ENCODE results near the gene PMVK. TPM values are rescaled to one million over a fixed set of nuclear protein-coding genes. Genes with fewer than 3 reads are reported as not detected.

The PMVK gene
- total and polyA plus RNA-seq, 4 donors, result 9.7 to 37.3 (median 18.6) TPM

DNA sequence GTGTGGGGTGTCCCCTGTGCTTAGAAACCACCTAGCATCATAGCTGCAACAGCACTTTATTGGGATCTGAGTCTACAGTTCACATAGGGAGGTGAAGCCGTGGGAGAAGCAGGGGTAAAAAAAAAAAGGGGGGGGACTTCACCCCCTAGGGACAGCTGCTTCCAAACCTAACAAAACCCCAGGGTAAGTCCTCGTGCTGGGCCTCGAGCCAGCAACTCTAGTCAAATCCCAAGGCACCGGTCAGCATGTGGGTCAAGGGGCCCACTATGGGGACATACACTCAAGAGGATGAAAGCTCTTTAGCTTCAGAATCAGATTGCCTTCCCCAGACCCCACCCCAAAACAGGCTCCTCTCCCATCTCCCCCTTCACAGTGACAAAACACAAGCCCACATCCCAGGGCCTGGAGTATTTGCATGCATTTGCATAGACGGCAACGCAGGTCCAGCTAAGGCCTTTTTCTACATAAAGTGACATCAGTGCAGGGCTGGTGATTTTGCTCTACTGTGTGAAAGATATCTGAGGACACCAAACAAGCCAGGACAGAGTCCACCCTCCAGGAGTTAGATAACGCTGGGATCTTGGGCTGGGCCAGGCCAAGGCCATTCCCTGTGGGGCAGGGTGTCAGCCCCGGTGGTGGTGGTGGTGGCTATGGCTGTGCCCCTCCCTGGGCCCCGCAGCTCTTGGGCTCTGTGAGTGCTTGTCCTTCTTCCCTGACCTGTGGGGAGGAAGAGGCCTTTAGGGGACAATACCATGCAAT lies 8.1 kb upstream of the PMVK start (continued):
- TF ChIP-seq, protein P1, sequence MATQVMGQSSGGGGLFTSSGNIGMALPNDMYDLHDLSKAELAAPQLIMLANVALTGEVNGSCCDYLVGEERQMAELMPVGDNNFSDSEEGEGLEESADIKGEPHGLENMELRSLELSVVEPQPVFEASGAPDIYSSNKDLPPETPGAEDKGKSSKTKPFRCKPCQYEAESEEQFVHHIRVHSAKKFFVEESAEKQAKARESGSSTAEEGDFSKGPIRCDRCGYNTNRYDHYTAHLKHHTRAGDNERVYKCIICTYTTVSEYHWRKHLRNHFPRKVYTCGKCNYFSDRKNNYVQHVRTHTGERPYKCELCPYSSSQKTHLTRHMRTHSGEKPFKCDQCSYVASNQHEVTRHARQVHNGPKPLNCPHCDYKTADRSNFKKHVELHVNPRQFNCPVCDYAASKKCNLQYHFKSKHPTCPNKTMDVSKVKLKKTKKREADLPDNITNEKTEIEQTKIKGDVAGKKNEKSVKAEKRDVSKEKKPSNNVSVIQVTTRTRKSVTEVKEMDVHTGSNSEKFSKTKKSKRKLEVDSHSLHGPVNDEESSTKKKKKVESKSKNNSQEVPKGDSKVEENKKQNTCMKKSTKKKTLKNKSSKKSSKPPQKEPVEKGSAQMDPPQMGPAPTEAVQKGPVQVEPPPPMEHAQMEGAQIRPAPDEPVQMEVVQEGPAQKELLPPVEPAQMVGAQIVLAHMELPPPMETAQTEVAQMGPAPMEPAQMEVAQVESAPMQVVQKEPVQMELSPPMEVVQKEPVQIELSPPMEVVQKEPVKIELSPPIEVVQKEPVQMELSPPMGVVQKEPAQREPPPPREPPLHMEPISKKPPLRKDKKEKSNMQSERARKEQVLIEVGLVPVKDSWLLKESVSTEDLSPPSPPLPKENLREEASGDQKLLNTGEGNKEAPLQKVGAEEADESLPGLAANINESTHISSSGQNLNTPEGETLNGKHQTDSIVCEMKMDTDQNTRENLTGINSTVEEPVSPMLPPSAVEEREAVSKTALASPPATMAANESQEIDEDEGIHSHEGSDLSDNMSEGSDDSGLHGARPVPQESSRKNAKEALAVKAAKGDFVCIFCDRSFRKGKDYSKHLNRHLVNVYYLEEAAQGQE (IDR thresholded peaks at IDR 0.05), result peak; percentile 47
- TF ChIP-seq SP1 (IDR thresholded peaks at IDR 0.05) (peak; percentile 85), FOXA1 (IDR thresholded peaks at IDR 0.05) (no peak), EGR1 (IDR thresholded peaks at IDR 0.05; ENCODE audit: low read depth in 2 of 2) (no peak)

DNA sequence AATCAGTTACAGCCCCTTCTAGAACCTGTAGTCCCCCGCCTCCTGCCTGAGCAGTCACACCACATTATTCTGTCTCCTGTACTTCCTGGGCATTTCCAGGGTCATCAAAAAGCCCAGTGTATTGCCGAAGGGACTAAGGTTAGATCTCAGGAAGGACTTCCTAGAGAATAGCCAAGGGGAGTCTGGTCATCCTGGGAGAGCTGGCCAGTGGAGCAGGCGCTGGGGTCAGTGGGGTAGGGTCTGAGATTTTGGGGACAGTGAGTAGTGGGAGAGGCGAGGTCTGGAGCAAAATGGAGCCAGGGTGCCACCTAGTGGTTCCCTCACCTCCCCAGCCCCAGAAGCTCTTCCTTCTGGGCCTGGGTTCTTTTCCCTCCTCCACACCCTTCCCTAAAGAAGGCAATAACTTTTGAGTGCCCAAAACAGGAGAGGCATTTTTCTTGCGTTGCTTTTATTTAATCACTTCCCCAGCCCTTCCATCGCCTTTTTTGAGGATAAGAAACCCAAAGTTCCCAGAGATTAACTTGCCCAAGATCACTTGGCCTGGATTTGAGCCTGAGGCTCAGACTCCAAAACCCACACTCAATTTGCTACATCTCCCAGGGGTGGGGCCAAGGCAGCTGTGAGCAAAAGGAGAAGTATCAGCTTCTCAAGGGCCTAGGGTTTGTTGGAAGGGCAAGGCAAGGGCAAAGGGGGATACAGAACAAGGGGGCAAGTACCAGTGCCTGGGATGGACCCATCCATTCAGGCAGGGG lies 7.3 kb upstream of the PMVK start:
- Histone ChIP-seq H3K9me3 (ENCODE audit: control insufficient read depth in 4 of 4, low read length in 3 of 4) (no peaks in the 10 kb centered on the region), H3K36me3 (ENCODE audit: control insufficient read depth in 4 of 4, insufficient read depth in 3 of 4, low read depth in 1 of 4, low read length in 3 of 4) (peaks cover 0 to 13% (median 1%) of the 10 kb centered on the region in 4 donors), H3K27me3 (ENCODE audit: control insufficient read depth in 4 of 4, insufficient read depth in 4 of 4, low read length in 3 of 4) (no peaks in the 10 kb centered on the region), H3K4me3 (ENCODE audit: low read depth in 1 of 3, low read length in 3 of 3) (no peak overlapping the region), H3K9ac (ENCODE audit: low read depth in 1 of 2, low read length in 2 of 2) (peak overlapping the region; percentile 51 to 78), H3K27ac (ENCODE audit: low read depth in 1 of 2, low read length in 2 of 2) (peak overlapping the region; percentile 60 to 73), H3K4me1 (ENCODE audit: control insufficient read depth in 4 of 4, insufficient read depth in 4 of 4, low read length in 3 of 4) (peaks cover 6 to 46% (median 23%) of the 10 kb centered on the region in 4 donors)
- peak; percentile 56 for DNase-seq (ENCODE audit: low spot score)
- TF ChIP-seq, protein P2, sequence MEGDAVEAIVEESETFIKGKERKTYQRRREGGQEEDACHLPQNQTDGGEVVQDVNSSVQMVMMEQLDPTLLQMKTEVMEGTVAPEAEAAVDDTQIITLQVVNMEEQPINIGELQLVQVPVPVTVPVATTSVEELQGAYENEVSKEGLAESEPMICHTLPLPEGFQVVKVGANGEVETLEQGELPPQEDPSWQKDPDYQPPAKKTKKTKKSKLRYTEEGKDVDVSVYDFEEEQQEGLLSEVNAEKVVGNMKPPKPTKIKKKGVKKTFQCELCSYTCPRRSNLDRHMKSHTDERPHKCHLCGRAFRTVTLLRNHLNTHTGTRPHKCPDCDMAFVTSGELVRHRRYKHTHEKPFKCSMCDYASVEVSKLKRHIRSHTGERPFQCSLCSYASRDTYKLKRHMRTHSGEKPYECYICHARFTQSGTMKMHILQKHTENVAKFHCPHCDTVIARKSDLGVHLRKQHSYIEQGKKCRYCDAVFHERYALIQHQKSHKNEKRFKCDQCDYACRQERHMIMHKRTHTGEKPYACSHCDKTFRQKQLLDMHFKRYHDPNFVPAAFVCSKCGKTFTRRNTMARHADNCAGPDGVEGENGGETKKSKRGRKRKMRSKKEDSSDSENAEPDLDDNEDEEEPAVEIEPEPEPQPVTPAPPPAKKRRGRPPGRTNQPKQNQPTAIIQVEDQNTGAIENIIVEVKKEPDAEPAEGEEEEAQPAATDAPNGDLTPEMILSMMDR (IDR thresholded peaks at IDR 0.05; ENCODE audit: low read depth, low read length, missing input control), result peak; percentile 67
- TF ChIP-seq RXRA (IDR thresholded peaks at IDR 0.05) (no peak), RAD21 (IDR thresholded peaks at IDR 0.05) (peak; percentile 80 to 82)
- 50% methylated on average over 6 of the region's 6 CpGs for WGBS

DNA sequence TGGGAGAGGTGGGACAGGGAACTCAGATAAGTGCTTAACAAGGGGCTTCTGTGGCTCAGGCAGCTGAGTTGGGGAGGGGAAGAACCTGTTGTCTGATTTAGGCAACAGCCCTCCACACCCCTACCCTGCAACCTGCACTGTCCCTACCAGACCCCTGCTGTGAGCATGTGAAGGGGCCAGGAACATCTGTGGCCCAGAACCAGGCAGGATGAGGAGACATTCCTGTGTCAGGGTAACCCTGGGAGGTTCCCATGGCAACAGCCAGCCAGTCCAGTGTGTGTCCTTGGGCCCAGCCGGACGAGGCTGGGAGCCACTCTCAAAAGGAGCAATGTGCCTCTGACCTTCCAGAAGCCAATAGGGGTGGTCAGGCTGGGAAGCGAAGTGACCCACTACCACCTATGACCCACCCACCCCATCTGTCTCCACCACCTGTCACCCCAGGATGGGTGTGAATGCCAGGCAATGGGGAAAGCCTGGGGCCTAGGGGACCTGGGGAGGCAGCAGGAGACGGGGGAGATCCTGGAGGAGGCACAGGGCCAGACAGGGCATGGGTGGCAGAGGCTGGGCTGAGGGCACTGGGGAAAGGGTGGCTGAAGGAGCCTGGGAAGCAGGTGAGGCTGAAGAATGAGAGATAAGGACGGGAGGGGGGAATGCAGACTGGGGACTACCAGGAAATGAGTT lies 5.0 kb upstream of the PMVK start:
- Histone ChIP-seq H3K4me3 (ENCODE audit: low read depth in 1 of 3, low read length in 3 of 3) (no peak overlapping the region), H3K9ac (ENCODE audit: low read depth in 1 of 2, low read length in 2 of 2) (no peak overlapping the region), H3K27ac (ENCODE audit: low read depth in 1 of 2, low read length in 2 of 2) (no peak overlapping the region), H3K27me3 (ENCODE audit: control insufficient read depth in 4 of 4, insufficient read depth in 4 of 4, low read length in 3 of 4) (no peaks in the 10 kb centered on the region), H3K4me1 (ENCODE audit: control insufficient read depth in 4 of 4, insufficient read depth in 4 of 4, low read length in 3 of 4) (peaks cover 6 to 55% (median 31%) of the 10 kb centered on the region in 4 donors), H3K36me3 (ENCODE audit: control insufficient read depth in 4 of 4, insufficient read depth in 3 of 4, low read depth in 1 of 4, low read length in 3 of 4) (no peaks in the 10 kb centered on the region), H3K9me3 (ENCODE audit: control insufficient read depth in 4 of 4, low read length in 3 of 4) (no peaks in the 10 kb centered on the region)
- TF ChIP-seq YY1 (IDR thresholded peaks at IDR 0.05) (no peak), FOXA1 (IDR thresholded peaks at IDR 0.05) (no peak), RXRA (IDR thresholded peaks at IDR 0.05) (no peak)
- TF ChIP-seq, protein P3, sequence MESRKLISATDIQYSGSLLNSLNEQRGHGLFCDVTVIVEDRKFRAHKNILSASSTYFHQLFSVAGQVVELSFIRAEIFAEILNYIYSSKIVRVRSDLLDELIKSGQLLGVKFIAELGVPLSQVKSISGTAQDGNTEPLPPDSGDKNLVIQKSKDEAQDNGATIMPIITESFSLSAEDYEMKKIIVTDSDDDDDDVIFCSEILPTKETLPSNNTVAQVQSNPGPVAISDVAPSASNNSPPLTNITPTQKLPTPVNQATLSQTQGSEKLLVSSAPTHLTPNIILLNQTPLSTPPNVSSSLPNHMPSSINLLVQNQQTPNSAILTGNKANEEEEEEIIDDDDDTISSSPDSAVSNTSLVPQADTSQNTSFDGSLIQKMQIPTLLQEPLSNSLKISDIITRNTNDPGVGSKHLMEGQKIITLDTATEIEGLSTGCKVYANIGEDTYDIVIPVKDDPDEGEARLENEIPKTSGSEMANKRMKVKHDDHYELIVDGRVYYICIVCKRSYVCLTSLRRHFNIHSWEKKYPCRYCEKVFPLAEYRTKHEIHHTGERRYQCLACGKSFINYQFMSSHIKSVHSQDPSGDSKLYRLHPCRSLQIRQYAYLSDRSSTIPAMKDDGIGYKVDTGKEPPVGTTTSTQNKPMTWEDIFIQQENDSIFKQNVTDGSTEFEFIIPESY (IDR thresholded peaks at IDR 0.05), result no peak
- TF ChIP-seq, protein P4, sequence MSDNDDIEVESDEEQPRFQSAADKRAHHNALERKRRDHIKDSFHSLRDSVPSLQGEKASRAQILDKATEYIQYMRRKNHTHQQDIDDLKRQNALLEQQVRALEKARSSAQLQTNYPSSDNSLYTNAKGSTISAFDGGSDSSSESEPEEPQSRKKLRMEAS (IDR thresholded peaks at IDR 0.05), result no peak
- no peak for DNase-seq (ENCODE audit: low spot score)
- WGBS, result 65% methylated on average over 5 of the region's 5 CpGs

All from liver (tissue), 9 donors.